Progenitor cell of endocrine pancreas (in vitro differentiated cells): ENCODE data around the gene BMPR1B. TPM values are rescaled to one million over a fixed set of nuclear protein-coding genes. Genes with fewer than 3 reads are reported as not detected.
A peak's percentile ranks its signal among the peaks of the same experiment; 100 is the strongest.

Source experiments
- DNase-seq: peaks from one replicate; pipeline ENCODE4 v3.0.0; 2021; ENCODE audit warnings: low spot score; ENCODE audit not compliant: unreplicated experiment
- H3K27ac Mint-ChIP-seq: 2 replicates; pipeline ENCODE4 v1.8.0; 2021; ENCODE audit warnings: mild to moderate bottlenecking, moderate library complexity, mixed read lengths
- H3K27me3 Mint-ChIP-seq: 2 replicates; pipeline ENCODE4 v1.8.0; 2021; ENCODE audit warnings: mixed read lengths
- H3K36me3 Mint-ChIP-seq: 2 replicates; pipeline ENCODE4 v1.8.0; 2022; ENCODE audit warnings: mixed read lengths; ENCODE audit not compliant: insufficient read depth
- H3K4me1 Mint-ChIP-seq: 2 replicates; pipeline ENCODE4 v1.8.0; 2021; ENCODE audit warnings: low read depth, mixed read lengths
- H3K4me3 Mint-ChIP-seq: 2 replicates; pipeline ENCODE4 v1.8.0; 2021; ENCODE audit warnings: low read depth, mild to moderate bottlenecking, moderate library complexity, mixed read lengths
- H3K9me3 Mint-ChIP-seq: 2 replicates; pipeline ENCODE4 v1.8.0; 2021; ENCODE audit warnings: low read depth, mixed read lengths
- total RNA-seq: library from RNA; stranded (reverse); gene quantifications from 2 replicates; pipeline ENCODE4 v1.2.1, GENCODE V29; 2021
- TF ChIP-seq, protein P1 (sequence below): fragments of 200-600 bp; sonication (generic); IDR thresholded peaks from one replicate; pipeline ENCODE4 v1.5.0; 2021; ENCODE audit warnings: antibody characterized with exemption, mild to moderate bottlenecking; ENCODE audit not compliant: unreplicated experiment

BMPR1B gene
- total RNA-seq, 1 donor from 2014 or later = 21.1 TPM

DNA sequence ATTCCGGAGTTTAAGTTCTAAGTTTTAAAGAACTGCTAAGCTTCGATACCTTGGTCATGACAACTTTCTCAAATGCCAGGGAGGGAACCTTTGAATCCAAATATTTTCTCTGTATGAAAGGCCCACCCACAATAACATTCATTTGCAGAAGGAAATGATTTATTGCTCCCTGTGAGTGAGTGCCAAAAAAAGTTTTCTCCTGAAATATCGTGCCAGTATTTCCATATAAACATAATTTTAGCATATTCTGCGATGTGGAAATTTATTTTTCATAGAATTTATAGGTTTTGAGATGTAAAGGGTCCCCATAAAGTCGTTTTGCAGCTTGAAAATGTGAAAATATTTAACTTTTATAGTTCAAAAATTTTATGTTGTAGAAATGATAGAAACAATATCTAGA is 53.9 kb downstream of the BMPR1B start:
- H3K9me3 Mint-ChIP-seq = no peaks in the 10 kb centered on the region
- no peaks in the 10 kb centered on the region for H3K36me3 Mint-ChIP-seq
- no peak for DNase-seq
- H3K4me3 Mint-ChIP-seq = no peak overlapping the region
- H3K27ac Mint-ChIP-seq = no peak overlapping the region
- TF ChIP-seq, protein P1, sequence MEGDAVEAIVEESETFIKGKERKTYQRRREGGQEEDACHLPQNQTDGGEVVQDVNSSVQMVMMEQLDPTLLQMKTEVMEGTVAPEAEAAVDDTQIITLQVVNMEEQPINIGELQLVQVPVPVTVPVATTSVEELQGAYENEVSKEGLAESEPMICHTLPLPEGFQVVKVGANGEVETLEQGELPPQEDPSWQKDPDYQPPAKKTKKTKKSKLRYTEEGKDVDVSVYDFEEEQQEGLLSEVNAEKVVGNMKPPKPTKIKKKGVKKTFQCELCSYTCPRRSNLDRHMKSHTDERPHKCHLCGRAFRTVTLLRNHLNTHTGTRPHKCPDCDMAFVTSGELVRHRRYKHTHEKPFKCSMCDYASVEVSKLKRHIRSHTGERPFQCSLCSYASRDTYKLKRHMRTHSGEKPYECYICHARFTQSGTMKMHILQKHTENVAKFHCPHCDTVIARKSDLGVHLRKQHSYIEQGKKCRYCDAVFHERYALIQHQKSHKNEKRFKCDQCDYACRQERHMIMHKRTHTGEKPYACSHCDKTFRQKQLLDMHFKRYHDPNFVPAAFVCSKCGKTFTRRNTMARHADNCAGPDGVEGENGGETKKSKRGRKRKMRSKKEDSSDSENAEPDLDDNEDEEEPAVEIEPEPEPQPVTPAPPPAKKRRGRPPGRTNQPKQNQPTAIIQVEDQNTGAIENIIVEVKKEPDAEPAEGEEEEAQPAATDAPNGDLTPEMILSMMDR = no peak
- H3K4me1 Mint-ChIP-seq = peaks cover 15% of the 10 kb centered on the region
- H3K27me3 Mint-ChIP-seq = no peaks in the 10 kb centered on the region

DNA sequence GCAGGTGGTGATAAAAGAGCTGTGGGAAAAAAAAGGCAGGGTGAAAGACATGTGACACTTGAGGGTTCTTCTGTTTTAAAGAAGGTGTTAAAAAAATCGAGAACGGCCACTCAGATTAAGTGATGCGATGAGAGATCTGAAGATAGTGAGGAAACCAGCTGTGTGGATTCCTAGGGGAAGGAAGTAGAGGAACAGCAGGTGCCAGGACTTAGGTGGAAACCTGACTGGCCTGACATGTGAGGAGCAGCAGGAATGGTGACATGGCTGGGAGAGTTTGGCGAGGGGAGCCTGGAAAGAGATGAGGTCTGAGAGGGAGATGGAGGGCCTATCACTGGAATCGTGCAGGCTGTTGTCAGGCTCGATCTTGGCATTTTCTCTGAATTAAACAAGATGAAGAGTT is 55.5 kb downstream of the BMPR1B start:
- no peaks in the 10 kb centered on the region for H3K36me3 Mint-ChIP-seq
- H3K4me3 Mint-ChIP-seq = no peak overlapping the region
- no peak overlapping the region for H3K27ac Mint-ChIP-seq
- H3K27me3 Mint-ChIP-seq = no peaks in the 10 kb centered on the region
- peaks cover 15% of the 10 kb centered on the region for H3K4me1 Mint-ChIP-seq
- no peaks in the 10 kb centered on the region for H3K9me3 Mint-ChIP-seq
- TF ChIP-seq, protein P1 = no peak
- no peak for DNase-seq

DNA sequence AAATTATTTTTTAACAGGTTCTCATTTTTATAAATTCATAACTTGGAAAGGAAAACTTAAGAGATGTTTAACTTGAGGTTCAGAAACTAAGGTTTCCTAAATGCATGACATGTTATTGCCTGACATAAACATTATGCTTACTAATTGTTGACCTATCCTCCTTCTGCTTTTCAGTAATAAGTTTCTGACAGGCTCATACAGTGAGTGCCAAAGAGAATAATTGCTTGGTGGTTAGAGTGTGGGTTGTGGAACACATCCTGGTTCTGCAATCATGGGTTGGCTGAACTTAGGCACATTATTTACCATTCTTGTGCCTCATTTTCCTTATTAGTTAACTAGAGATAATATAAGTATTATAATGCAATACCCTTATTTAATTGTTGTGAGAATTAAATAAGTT is 56.5 kb downstream of the BMPR1B start:
- Mint-ChIP-seq H3K9me3 (no peaks in the 10 kb centered on the region), H3K4me1 (peaks cover 16% of the 10 kb centered on the region), H3K4me3 (no peak overlapping the region), H3K36me3 (no peaks in the 10 kb centered on the region), H3K27me3 (no peaks in the 10 kb centered on the region), H3K27ac (no peak overlapping the region)
- TF ChIP-seq, protein P1 = no peak
- DNase-seq = no peak

DNA sequence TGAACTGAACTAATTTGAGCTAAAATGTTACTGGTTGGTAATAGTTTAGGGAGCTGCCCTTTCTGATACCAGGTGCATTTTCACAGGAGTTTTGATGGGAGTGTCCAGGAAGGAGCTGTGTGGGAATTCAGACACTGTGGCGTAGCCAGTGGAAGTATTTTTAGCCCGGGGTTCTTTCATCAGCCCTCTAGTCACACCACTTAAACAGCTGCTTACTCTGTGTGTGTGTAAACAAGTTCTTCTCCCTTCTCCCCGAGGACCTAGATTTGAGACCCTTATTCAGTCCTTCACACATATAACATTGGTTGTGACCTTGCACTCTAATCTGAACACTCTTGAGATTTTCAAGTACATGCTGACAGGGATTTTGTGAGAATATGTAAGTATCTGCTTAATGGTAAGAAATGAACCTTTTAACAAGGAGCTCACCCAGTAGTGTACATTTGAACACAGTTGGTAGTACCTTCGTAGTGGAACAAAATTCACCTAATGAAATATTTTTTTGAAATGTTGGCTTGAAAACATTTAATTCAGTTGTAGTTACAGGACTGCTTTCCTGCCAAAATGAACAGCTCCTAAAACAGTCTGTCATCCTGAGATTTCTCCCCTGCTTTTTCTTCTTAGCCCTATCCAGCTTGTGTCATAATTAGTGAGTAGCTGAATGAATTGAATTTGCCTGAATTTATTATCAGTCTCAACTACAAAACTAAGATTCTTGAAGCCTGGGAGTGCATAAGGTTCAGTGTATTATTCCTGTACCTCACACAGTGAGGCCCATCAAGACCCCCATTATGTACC is 61.8 kb downstream of the BMPR1B start:
- Mint-ChIP-seq H3K36me3 (no peaks in the 10 kb centered on the region), H3K27ac (peak overlapping the region; percentile 37), H3K4me3 (no peak overlapping the region), H3K4me1 (peaks cover 3% of the 10 kb centered on the region), H3K27me3 (no peaks in the 10 kb centered on the region), H3K9me3 (no peaks in the 10 kb centered on the region)
- TF ChIP-seq, protein P1 = no peak
- no peak for DNase-seq

DNA sequence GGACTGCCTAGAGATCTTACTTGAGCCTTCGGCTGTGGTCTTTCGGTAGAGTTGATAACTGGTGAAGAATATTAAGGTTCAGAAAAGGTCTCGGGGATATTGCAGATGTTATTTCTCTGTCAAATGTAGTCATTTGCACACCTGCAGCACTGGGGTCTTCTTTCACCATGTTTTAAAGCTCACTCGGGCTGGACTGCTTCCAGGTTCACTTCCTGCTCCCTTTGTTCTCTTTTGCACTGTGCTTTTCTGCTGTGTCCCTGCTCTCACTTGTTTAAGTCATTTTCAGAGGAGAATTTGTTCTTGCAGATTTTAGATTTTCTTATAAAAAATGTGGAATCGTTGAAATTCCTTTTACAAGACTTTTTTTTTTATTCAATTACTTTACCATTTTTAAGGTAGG is 68.5 kb downstream of the BMPR1B start:
- H3K36me3 Mint-ChIP-seq = no peaks in the 10 kb centered on the region
- H3K4me1 Mint-ChIP-seq = peaks cover 14% of the 10 kb centered on the region
- no peaks in the 10 kb centered on the region for H3K9me3 Mint-ChIP-seq
- H3K27ac Mint-ChIP-seq = peak overlapping the region; percentile 86
- DNase-seq = no peak
- TF ChIP-seq, protein P1 = no peak
- no peaks in the 10 kb centered on the region for H3K27me3 Mint-ChIP-seq
- H3K4me3 Mint-ChIP-seq = peak overlapping the region; percentile 2
